ENCODE measurements around the gene STEAP1B. TPM values are rescaled to one million over a fixed set of nuclear protein-coding genes. Genes with fewer than 3 reads are reported as not detected.
A peak's percentile ranks its signal among the peaks of the same experiment; 100 is the strongest.
"Not testable (repeated sequence)": the region's sequence is repeated elsewhere in the genome, so short reads cannot be mapped to it uniquely, and the experiment has no call there.

STEAP1B gene
- 0.92 TPM for total RNA-seq
- long read RNA-seq, partial matches to known transcripts, result 0 of 11 reads
- long read RNA-seq, other reads (novel, unspliced or antisense), result 11 of 11 reads

- peak; percentile 90 for DNase-seq (ENCODE audit: low spot score)
- intact Hi-C loops (cut with DNase I), result not testable (repeated sequence)
Measured at GRCh38 chr7:22499888-22500689, at the start of gene STEAP1B. TSS of gene STEAP1B (minus strand) at chr7:22500188. CDS start at chr7:22494855, 5,333 bp downstream.

GRCh38 chr7:22549051-22549450 is 49.1 kb upstream of the STEAP1B start:
- no peak for DNase-seq (ENCODE audit: low spot score)
- intact Hi-C loops (cut with DNase I), result no loop called here

DNA sequence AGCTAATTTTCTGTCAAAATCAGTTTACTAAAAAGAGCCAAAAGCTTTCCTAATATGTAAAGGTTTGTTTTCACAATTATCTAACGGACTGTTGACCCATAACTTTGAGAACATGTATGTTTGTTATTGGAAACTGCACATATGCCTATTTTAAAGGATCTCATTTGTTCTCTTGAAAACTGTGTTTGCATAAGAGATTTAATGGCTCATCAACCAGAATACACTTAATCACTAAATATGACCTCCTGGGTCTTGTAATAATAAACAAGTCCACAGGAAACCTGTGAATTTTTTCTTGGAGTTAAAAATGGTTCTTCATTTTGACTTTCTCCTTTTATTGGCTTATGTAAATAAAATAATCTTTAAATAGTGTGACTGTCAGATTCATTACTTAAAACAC is 48.3 kb upstream of the STEAP1B start:
- intact Hi-C loops (cut with DNase I), result no loop called here
- DNase-seq (ENCODE audit: low spot score), result no peak

DNA sequence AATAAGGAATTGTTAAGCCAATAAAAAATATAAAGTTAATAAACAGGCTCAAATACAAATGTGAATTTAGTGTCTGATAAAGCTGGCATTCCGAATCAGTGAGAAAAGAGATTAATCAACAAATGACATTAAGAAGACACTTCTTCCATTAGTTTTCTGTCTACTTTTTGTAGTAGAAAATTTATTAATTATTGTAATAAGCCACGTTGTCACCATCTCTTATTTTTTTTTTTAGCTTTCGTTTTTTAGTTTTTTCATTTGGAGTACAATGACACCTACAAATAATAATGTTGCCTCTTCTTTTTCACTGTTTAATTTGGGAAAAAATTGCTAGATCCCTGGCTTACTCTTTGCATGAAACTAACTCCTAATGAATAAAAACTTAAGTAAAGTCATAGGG is 46.8 kb upstream of the STEAP1B start:
- intact Hi-C loops (cut with DNase I), result no loop called here
- DNase-seq (ENCODE audit: low spot score), result no peak

DNA sequence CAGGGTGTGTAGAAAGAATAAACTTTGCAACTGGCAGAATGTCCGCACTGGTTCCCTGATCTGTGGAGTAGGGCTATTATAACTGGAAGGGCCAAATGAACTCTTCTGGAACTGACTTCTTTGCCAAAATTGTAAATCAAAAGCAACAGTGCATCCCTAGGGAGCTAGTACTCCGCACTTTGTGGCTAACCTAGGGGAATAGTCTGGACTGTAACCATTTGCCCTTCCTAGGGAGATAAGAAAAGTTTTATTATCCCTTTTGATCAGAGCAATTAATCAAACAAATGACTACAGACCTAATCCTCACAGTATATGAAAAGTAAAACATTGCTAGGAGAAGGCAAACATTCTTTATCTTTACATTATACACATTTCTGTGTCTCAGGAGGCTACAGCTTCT is 45.5 kb upstream of the STEAP1B start:
- intact Hi-C loops (cut with DNase I), result no loop called here
- DNase-seq (ENCODE audit: low spot score), result no peak

- intact Hi-C loops (cut with DNase I), result no loop called here
- DNase-seq (ENCODE audit: low spot score), result no peak
Measured at GRCh38 chr7:22544245-22544644, 44.3 kb upstream of the STEAP1B start.

DNA sequence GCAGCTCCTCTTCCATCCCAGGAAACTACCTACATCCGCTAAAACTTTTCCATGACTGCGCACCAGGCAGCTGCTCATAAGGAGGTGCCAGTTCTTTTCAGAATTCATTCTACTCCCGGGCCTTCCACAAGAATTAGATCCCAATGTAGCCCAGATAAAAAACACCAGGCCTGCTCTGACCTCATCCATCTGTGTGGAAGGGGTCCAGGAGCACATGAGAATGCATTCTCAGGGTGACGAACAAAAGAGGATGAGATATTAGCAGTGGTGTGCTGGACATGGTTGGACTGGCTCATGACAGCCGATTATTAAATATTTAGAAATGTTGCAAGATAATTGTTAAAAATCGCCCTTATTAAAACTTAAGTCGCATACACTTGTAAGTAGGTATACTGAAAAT is 43.2 kb upstream of the STEAP1B start:
- DNase-seq (ENCODE audit: low spot score), result no peak
- intact Hi-C loops (cut with DNase I), result no loop called here

- intact Hi-C loops (cut with DNase I), result no loop called here
- no peak for DNase-seq (ENCODE audit: low spot score)
Measured at GRCh38 chr7:22542669-22543068, 42.7 kb upstream of the STEAP1B start.

DNA sequence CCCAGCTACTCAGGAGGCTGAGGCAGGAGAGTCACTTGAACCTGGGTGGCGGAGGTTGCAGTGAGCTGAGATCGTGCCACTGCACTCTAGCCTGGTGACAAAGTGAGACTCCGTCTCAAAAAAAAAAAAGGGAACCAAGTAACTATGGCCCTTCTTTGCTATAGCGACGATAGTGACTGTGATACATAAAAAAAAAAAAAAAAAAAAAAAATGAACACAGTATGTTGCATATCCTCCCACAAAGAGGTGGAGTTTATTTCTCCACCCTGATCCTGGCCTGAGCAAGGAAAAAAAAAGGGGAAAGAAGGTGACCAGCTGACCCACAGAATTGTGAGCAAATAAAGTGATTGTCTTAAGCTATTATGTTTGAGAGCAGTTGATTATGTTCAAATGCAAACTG is 42.3 kb upstream of the STEAP1B start:
- no peak for DNase-seq (ENCODE audit: low spot score)
- intact Hi-C loops (cut with DNase I), result no loop called here

- intact Hi-C loops (cut with DNase I), result no loop called here
- DNase-seq (ENCODE audit: low spot score), result no peak
Measured at GRCh38 chr7:22541789-22542188, 41.8 kb upstream of the STEAP1B start.

- intact Hi-C loops (cut with DNase I); DNase-seq (ENCODE audit: low spot score): not testable (repeated sequence)
Measured at GRCh38 chr7:22528537-22528936, 28.5 kb upstream of the STEAP1B start.

DNA sequence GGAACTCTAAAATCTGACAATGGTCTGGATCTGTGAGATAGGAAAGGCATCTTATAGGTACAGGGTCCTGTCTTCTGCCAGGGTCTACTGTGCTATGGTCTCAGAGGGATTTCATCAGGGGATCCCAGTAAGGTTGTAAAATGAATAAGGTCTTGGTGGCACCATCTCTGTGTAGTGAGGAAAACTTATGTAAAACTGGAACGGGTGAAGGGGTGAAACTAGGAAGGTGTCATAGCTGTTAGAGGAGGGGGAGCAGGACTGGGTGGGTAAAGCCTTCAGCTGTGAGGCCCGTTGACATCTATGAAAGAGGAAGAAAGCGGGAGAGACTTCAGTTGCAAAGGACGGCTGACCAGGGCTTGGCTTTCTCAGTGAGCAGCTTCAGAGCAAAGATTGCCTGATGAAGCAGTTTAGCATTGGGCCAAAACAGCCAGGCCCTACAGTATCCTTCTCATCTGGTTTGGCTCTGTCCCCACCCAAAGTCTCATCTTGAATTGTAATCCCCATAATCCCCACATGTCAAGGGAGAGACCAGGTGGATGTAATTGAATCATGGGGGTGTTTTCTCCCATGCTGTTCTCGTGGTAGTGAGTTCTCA is 24.5 kb upstream of the STEAP1B start:
- intact Hi-C loops (cut with DNase I); DNase-seq (ENCODE audit: low spot score): not testable (repeated sequence)

DNA sequence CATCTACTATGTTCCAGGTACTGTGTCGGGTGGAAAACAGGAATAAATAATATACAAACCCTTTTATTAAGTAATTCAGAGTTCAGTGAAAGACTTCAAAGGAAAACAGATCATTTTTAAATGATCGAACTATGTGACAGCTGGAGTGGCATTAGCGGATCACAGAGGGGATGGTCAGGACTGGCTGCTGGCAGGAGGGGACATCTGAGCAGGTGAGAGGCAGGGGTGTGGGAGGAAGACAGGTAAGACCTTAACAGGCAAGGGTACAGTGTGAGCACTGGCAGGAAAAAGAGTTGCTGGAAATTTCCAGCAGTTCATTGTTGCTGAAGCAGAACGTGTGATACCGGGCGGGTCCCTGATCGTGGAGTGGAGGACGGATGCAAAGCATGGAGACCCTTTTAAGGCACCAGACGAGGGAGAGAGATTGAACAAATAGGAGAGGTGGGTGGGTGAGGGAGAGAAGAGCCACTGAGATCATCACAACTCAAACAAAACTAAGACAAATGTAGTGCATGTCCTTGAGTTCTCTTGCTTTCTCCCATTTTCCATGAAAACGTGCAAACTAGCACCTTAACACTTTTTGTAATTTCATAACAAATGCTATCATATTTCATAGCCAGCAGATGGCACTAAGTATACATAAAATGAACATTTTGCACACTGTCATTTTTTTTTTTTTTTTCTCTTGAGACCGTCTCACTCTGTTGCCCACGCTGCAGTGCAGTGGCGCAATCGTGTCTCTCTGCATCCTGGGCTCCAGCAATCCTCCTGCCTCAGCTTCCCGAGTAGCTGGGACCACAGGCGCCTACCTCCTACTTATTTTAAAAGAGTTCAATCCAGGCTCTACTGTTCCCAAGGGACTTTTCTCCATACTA is 23.7 kb upstream of the STEAP1B start:
- intact Hi-C loops (cut with DNase I), result not testable (repeated sequence)

GRCh38 chr7:22519560-22519959 is 19.6 kb upstream of the STEAP1B start:
- not testable (repeated sequence) for DNase-seq (ENCODE audit: low spot score)

More for the DNA sequence above, 23.7 kb upstream of the STEAP1B start:
- DNase-seq (ENCODE audit: low spot score), result not testable (repeated sequence)

DNA sequence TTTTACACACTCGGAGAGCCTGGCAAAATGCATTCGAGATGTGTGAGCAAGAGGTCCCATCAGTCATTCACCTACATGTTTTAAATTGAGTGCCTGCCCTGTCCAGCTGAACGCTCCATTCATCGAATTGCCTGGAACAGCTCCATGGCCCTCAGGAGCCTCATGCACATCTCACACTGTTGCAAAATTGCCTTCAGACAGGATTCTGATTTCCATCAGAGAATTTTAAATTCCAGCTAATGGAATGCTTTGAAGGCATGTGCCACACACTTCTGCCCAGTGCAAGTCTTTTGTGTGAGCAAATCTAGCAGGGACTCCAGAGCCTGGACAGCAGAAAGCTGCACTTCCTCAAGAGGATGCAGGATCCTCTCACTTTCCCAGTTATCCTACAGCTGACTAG is 17.0 kb upstream of the STEAP1B start:
- DNase-seq (ENCODE audit: low spot score); intact Hi-C loops (cut with DNase I): not testable (repeated sequence)

More at GRCh38 chr7:22519560-22519959, 19.6 kb upstream of the STEAP1B start:
- intact Hi-C loops (cut with DNase I), result not testable (repeated sequence)

GRCh38 chr7:22514963-22515362 is 15.0 kb upstream of the STEAP1B start:
- intact Hi-C loops (cut with DNase I), result not testable (repeated sequence)

GRCh38 chr7:22507320-22507719 is 7.3 kb upstream of the STEAP1B start:
- DNase-seq (ENCODE audit: low spot score); intact Hi-C loops (cut with DNase I): not testable (repeated sequence)

More at GRCh38 chr7:22514963-22515362, 15.0 kb upstream of the STEAP1B start:
- not testable (repeated sequence) for DNase-seq (ENCODE audit: low spot score)

GRCh38 chr7:22506316-22507020 is 6.5 kb upstream of the STEAP1B start:
- intact Hi-C loops (cut with DNase I); DNase-seq (ENCODE audit: low spot score): not testable (repeated sequence)

DNA sequence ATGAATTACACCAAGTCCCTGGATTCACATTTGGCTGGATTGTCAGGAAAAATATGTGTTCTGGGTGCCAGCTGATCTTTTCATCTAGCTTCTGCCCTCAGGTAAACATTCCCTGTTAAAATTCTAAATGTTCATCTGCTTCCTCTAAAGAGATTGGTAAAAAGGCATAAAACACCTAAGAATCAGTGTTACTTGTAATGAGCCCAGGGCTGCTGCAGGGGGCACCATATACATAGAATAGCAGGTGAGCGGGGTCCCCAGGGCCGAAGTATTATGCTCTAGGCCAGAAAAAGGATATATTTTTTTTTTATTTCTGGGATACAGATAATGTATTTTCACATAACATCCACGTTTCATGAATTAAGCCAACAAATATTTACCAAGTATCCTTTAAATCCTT is 4.5 kb upstream of the STEAP1B start:
- DNase-seq (ENCODE audit: low spot score); intact Hi-C loops (cut with DNase I): not testable (repeated sequence)
